ENCODE data around the gene HLA-C.

GRCh38 chr6:31299947-31300346 lies 28.1 kb upstream of the HLA-C start:
- TF ChIP-seq CTCF (IDR thresholded peaks at IDR 0.05; ENCODE audit: poor library complexity): no peak
- TF ChIP-seq EZH2 (IDR thresholded peaks at IDR 0.05; ENCODE audit: borderline replicate concordance): no peak

Measured in hepatocyte (in vitro differentiated cells).